ENCODE results near the gene SKAP1. TPM values are rescaled to one million over a fixed set of nuclear protein-coding genes. Genes with fewer than 3 reads are reported as not detected.

The SKAP1 gene
- not detected in 2 replicates for total RNA-seq (2014; rRNA removed; shearing (Covaris generic))

GRCh38 chr17:48429638-48430586 lies at the start of gene SKAP1:
TSS of gene SKAP1 (minus strand) at chr17:48430214.
- DNase-seq (ENCODE audit: low spot score) = no peak

GRCh38 chr17:48479014-48479402 lies 49.0 kb upstream of the SKAP1 start:
- no peak for DNase-seq (ENCODE audit: low spot score)

GRCh38 chr17:48478224-48479013 lies 48.4 kb upstream of the SKAP1 start:
- DNase-seq (ENCODE audit: low spot score) = no peak

GRCh38 chr17:48477221-48477620 lies 47.2 kb upstream of the SKAP1 start:
- no peak for DNase-seq (ENCODE audit: low spot score)

- peak; percentile 67 for DNase-seq (ENCODE audit: low spot score)
These were observed 42.6 kb upstream of the SKAP1 start for GRCh38 chr17:48472411-48473281.

- DNase-seq (ENCODE audit: low spot score) = no peak
These were observed 41.9 kb upstream of the SKAP1 start for GRCh38 chr17:48471817-48472410.

- DNase-seq (ENCODE audit: low spot score) = peak; percentile 44
These were observed 40.5 kb upstream of the SKAP1 start for GRCh38 chr17:48470388-48471034.

- no peak for DNase-seq (ENCODE audit: low spot score)
These were observed 39.2 kb upstream of the SKAP1 start for GRCh38 chr17:48469227-48469626.

- DNase-seq (ENCODE audit: low spot score) = no peak
These were observed 38.3 kb upstream of the SKAP1 start for GRCh38 chr17:48468299-48468698.

- DNase-seq (ENCODE audit: low spot score) = no peak
These were observed 35.9 kb upstream of the SKAP1 start for GRCh38 chr17:48465884-48466283.

- no peak for DNase-seq (ENCODE audit: low spot score)
These were observed 33.5 kb upstream of the SKAP1 start for GRCh38 chr17:48463526-48463925.

GRCh38 chr17:48462946-48463345 lies 32.9 kb upstream of the SKAP1 start:
- no peak for DNase-seq (ENCODE audit: low spot score)

- no peak for DNase-seq (ENCODE audit: low spot score)
These were observed 30.0 kb upstream of the SKAP1 start for GRCh38 chr17:48460052-48460451.

GRCh38 chr17:48459070-48459844 lies 29.2 kb upstream of the SKAP1 start:
- no peak for DNase-seq (ENCODE audit: low spot score)

- peak; percentile 61 for DNase-seq (ENCODE audit: low spot score)
These were observed 27.2 kb upstream of the SKAP1 start for GRCh38 chr17:48457080-48457836.

- no peak for DNase-seq (ENCODE audit: low spot score)
These were observed 26.6 kb upstream of the SKAP1 start for GRCh38 chr17:48456589-48456988.

GRCh38 chr17:48455791-48456190 lies 25.8 kb upstream of the SKAP1 start:
- DNase-seq (ENCODE audit: low spot score) = no peak

GRCh38 chr17:48453447-48453846 lies 23.4 kb upstream of the SKAP1 start:
- no peak for DNase-seq (ENCODE audit: low spot score)

GRCh38 chr17:48451489-48451888 lies 21.5 kb upstream of the SKAP1 start:
- no peak for DNase-seq (ENCODE audit: low spot score)
